ENCODE results near the gene PIANP. TPM values are rescaled to one million over a fixed set of nuclear protein-coding genes. Genes with fewer than 3 reads are reported as not detected.

The PIANP gene
- total RNA-seq, 1 experiment from 2014 or later, result not detected

DNA sequence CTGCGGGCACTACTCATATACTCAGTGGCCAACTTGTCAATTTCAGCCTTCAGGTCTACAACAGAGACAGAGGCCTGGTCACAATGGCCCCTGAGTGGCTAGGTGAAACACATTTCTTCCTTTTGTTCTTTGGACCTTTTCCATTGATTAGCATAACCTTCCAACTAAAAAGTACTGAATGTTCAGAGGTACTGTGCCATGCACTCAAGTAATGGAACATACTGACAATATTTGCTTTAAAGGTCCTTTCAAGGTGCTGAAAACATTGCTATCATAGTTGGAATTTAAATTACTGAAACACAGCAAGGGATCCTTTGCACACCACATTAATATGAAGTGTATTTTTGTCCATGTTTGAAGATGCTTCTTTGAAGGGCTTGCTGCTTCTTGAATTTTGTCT is 47.3 kb downstream of the PIANP start:
- Histone ChIP-seq H2AFZ (no peak overlapping the region), H3K4me1 (replicated peaks; ENCODE audit: insufficient read depth) (no peaks in the 10 kb centered on the region), H3K4me2 (no peak overlapping the region), H3K9me3 (ENCODE audit: insufficient read depth, low read depth) (no peaks in the 10 kb centered on the region), H3K79me2 (ENCODE audit: low read depth) (no peaks in the 10 kb centered on the region), H3F3A (ENCODE audit: insufficient read depth, low read depth) (peaks cover 12% of the 10 kb centered on the region; the same call in 1 of the 2 replicates), H3K36me3 (ENCODE audit: low read depth) (peaks cover 35% of the 10 kb centered on the region), H3K27me3 (ENCODE audit: insufficient read depth, low read depth) (no peaks in the 10 kb centered on the region), H3K27ac (no peak overlapping the region), H3K9me2 (ENCODE audit: insufficient read depth) (no peaks in the 10 kb centered on the region), H4K20me1 (ENCODE audit: insufficient read depth) (no peaks in the 10 kb centered on the region; the same call in 1 of the 2 replicates), H3K4me3 (no peak overlapping the region)
- ChIA-PET CTCF (interaction anchor here (0.6 kb wide), 1 partner anchor 21 kb away, joined by 8 read pairs; no protein-coding TSS in a partner anchor), POLR2A (ENCODE audit: unreplicated experiment) (interaction anchor here (0.6 kb wide), 2 partner anchors 12 to 21 kb away, joined by 3 to 8 read pairs; no protein-coding TSS in a partner anchor)
- BruUV-seq (replicated peaks), result no TSS peak
- TF ChIP-seq EZH2 (IDR thresholded peaks at IDR 0.05; ENCODE audit: low read depth), result no peak
- TF ChIP-seq, protein P1, sequence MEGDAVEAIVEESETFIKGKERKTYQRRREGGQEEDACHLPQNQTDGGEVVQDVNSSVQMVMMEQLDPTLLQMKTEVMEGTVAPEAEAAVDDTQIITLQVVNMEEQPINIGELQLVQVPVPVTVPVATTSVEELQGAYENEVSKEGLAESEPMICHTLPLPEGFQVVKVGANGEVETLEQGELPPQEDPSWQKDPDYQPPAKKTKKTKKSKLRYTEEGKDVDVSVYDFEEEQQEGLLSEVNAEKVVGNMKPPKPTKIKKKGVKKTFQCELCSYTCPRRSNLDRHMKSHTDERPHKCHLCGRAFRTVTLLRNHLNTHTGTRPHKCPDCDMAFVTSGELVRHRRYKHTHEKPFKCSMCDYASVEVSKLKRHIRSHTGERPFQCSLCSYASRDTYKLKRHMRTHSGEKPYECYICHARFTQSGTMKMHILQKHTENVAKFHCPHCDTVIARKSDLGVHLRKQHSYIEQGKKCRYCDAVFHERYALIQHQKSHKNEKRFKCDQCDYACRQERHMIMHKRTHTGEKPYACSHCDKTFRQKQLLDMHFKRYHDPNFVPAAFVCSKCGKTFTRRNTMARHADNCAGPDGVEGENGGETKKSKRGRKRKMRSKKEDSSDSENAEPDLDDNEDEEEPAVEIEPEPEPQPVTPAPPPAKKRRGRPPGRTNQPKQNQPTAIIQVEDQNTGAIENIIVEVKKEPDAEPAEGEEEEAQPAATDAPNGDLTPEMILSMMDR (conservative IDR thresholded peaks at IDR 0.05), result no peak
- intact Hi-C loops (cut with micrococcal nuclease; ENCODE audit: unreplicated experiment), result no loop called here
- no peak for DNase-seq

DNA sequence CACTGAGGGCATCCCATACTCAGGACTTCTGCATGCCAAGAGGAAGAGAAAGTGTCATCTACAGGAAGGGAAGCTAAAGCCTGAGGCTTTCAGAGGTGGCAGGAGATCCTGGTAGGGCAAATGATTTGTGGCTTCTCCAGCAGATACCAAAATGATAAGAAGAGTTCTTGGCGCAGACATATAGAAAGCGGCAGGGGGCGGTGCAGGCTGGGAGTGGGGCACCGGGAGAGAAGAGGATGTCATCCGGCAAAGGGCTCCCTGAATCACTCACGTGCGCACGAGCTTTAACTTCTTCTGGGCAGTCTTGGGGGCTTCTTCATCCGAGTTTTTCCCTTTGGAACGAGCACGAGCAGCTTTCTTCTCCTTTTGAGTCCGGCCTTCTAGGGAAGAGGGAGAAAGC is 48.2 kb downstream of the PIANP start:
- Histone ChIP-seq H3K4me2 (no peak overlapping the region), H2AFZ (no peak overlapping the region), H3K36me3 (ENCODE audit: low read depth) (peaks cover 35% of the 10 kb centered on the region), H3F3A (ENCODE audit: insufficient read depth, low read depth) (peaks cover 12% of the 10 kb centered on the region; the same call in 1 of the 2 replicates), H3K9me3 (ENCODE audit: insufficient read depth, low read depth) (no peaks in the 10 kb centered on the region), H3K4me1 (replicated peaks; ENCODE audit: insufficient read depth) (no peaks in the 10 kb centered on the region), H3K27ac (no peak overlapping the region), H3K4me3 (no peak overlapping the region), H3K79me2 (ENCODE audit: low read depth) (no peaks in the 10 kb centered on the region), H4K20me1 (ENCODE audit: insufficient read depth) (no peaks in the 10 kb centered on the region; the same call in 1 of the 2 replicates), H3K9me2 (ENCODE audit: insufficient read depth) (no peaks in the 10 kb centered on the region), H3K27me3 (ENCODE audit: insufficient read depth, low read depth) (no peaks in the 10 kb centered on the region)
- TF ChIP-seq EZH2 (IDR thresholded peaks at IDR 0.05; ENCODE audit: low read depth), result no peak
- TF ChIP-seq, protein P1 (conservative IDR thresholded peaks at IDR 0.05), result no peak
- ChIA-PET CTCF (interaction anchor here (0.6 kb wide), 1 partner anchor 20 kb away, joined by 8 read pairs; no protein-coding TSS in a partner anchor), POLR2A (ENCODE audit: unreplicated experiment) (interaction anchor here (0.6 kb wide), 1 partner anchor 11 kb away, joined by 8 read pairs; no protein-coding TSS in a partner anchor)
- DNase-seq, result no peak
- intact Hi-C loops (cut with micrococcal nuclease; ENCODE audit: unreplicated experiment), result no loop called here
- no TSS peak for BruUV-seq (replicated peaks)

DNA sequence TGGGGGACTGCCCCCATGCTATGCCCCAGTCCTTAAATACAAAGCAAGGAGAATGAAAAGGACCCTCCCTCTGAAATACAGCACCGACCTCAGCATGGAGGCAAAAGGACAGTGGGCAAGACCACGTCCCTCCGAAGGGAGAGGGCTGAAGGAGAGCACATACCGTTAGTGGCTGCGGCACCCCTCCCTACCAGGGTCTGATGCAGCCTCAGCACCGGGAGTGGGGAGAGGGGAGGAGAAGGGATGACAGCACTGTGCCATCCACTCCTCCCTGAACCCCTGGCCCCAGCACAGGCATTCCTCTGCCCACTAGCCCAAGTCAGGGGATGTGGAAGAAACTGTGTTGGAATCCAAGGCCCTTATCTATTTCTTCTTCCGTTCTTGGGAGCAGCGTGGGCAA is 49.8 kb downstream of the PIANP start:
- Histone ChIP-seq H3K79me2 (ENCODE audit: low read depth) (no peaks in the 10 kb centered on the region), H3K4me3 (no peak overlapping the region), H3K9me2 (ENCODE audit: insufficient read depth) (no peaks in the 10 kb centered on the region), H3K27ac (no peak overlapping the region), H4K20me1 (ENCODE audit: insufficient read depth) (no peaks in the 10 kb centered on the region; the same call in 1 of the 2 replicates), H3K9me3 (ENCODE audit: insufficient read depth, low read depth) (no peaks in the 10 kb centered on the region), H3K4me2 (no peak overlapping the region), H3K27me3 (ENCODE audit: insufficient read depth, low read depth) (no peaks in the 10 kb centered on the region), H3K36me3 (ENCODE audit: low read depth) (peaks cover 25% of the 10 kb centered on the region; the same call in 1 of the 2 replicates), H3K4me1 (replicated peaks; ENCODE audit: insufficient read depth) (no peaks in the 10 kb centered on the region), H2AFZ (no peak overlapping the region), H3F3A (ENCODE audit: insufficient read depth, low read depth) (peaks cover 12% of the 10 kb centered on the region; the same call in 1 of the 2 replicates)
- ChIA-PET CTCF (no interaction called here), POLR2A (ENCODE audit: unreplicated experiment) (no interaction called here)
- TF ChIP-seq, protein P1 (conservative IDR thresholded peaks at IDR 0.05), result no peak
- no peak for TF ChIP-seq EZH2 (IDR thresholded peaks at IDR 0.05; ENCODE audit: low read depth)
- BruUV-seq (replicated peaks), result no TSS peak
- no peak for DNase-seq
- intact Hi-C loops (cut with micrococcal nuclease; ENCODE audit: unreplicated experiment), result no loop called here
